SK-N-MC (cell line): ENCODE data around the gene NEURL3.

ENCODE experiments used
- EZH2 ChIP-seq: fragments of 200-600 bp; sonication (generic); IDR thresholded peaks from one replicate; pipeline ENCODE4 v1.6.1; 2017; ENCODE audit warnings: antibody characterized with exemption
- FOXP2 ChIP-seq: optimal IDR thresholded peaks from 2 replicates; pipeline ENCODE3; 2011; ENCODE audit warnings: mild to moderate bottlenecking, moderate library complexity; ENCODE audit not compliant: insufficient read depth; ENCODE audit errors: extremely low read length, control extremely low read depth
- POLR2AphosphoS5 ChIP-seq: IDR thresholded peaks from 2 replicates; pipeline ENCODE4 v1.6.1; 2012; ENCODE audit warnings: mild to moderate bottlenecking, low read depth, low read length, borderline replicate concordance

DNA sequence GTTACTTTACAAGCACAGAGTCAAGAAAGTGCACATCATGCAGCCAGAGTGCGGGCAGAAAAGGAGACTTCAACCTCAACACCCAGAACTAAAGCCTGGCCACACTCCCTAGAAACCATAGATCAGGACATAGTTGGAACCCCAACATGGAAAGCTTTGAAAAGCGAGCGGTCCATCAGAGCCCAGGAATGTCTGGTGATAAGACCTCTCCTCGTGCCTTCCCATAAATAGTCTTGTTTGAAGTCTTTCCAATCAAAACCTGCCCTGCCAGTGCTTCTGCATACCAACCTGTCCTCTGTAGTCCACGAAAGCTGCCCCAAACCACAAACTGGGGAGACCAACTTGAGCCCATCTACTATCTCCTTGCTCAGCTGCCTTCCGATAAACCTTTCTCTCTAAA lies 55.5 kb downstream of the NEURL3 start:
- TF ChIP-seq EZH2 = no peak
- TF ChIP-seq POLR2AphosphoS5 = no peak
- no peak for TF ChIP-seq FOXP2
